Endodermal cell (in vitro differentiated cells): ENCODE measurements around the gene STYX. TPM values are rescaled to one million over a fixed set of nuclear protein-coding genes. Genes with fewer than 3 reads are reported as not detected.
"Not testable (repeated sequence)": the region's sequence is repeated elsewhere in the genome, so short reads cannot be mapped to it uniquely, and the experiment has no call there.

Source experiments
- DNase-seq: peaks from one replicate; pipeline ENCODE4 v3.0.0-alpha.2; 2017
- H3K27ac ChIP-seq: 2 replicates; pipeline ENCODE4 v1.5.1; 2013; ENCODE audit warnings: mild to moderate bottlenecking, low read depth, low read length, moderate library complexity
- H3K27me3 ChIP-seq: 2 replicates; pipeline ENCODE4 v1.6.1; 2013; ENCODE audit warnings: mild to moderate bottlenecking, low read length, moderate library complexity; ENCODE audit not compliant: insufficient read depth, control insufficient read depth, poor library complexity, severe bottlenecking
- H3K36me3 ChIP-seq: 2 replicates; pipeline ENCODE4 v1.7.0; 2013; ENCODE audit warnings: mild to moderate bottlenecking, low read length, moderate library complexity; ENCODE audit not compliant: control insufficient read depth, insufficient read depth
- H3K4me1 ChIP-seq: one replicate; pipeline ENCODE4 v1.7.0; 2013; ENCODE audit warnings: low read length; ENCODE audit not compliant: control insufficient read depth, insufficient read depth
- H3K4me3 ChIP-seq: 2 replicates; pipeline ENCODE4 v1.5.1; 2013; ENCODE audit warnings: mild to moderate bottlenecking, low read length, moderate library complexity
- H3K9ac ChIP-seq: 2 replicates; pipeline ENCODE4 v1.6.1; 2013; ENCODE audit warnings: mild to moderate bottlenecking, low read length, moderate library complexity; ENCODE audit not compliant: poor library complexity, severe bottlenecking; ENCODE audit errors: extremely low read depth
- H3K9me3 ChIP-seq: 2 replicates; pipeline ENCODE4 v1.6.1; 2013; ENCODE audit warnings: mild to moderate bottlenecking, low read length, moderate library complexity; ENCODE audit not compliant: control insufficient read depth
- H3K27ac Mint-ChIP-seq: 2 replicates; pipeline ENCODE4 v1.8.0; 2020; ENCODE audit warnings: mixed read lengths
- H3K27me3 Mint-ChIP-seq: 2 replicates; pipeline ENCODE4 v1.8.0; 2021; ENCODE audit warnings: mild to moderate bottlenecking, mixed read lengths; ENCODE audit not compliant: insufficient read depth
- H3K36me3 Mint-ChIP-seq: 2 replicates; pipeline ENCODE4 v1.8.0; 2020; ENCODE audit warnings: low read depth, mixed read lengths
- H3K4me1 Mint-ChIP-seq: 2 replicates; pipeline ENCODE4 v1.8.0; 2020; ENCODE audit warnings: mixed read lengths
- H3K4me3 Mint-ChIP-seq: 2 replicates; pipeline ENCODE4 v1.8.0; 2020; ENCODE audit warnings: mild to moderate bottlenecking, moderate library complexity, mixed read lengths
- H3K9me3 Mint-ChIP-seq: 2 replicates; pipeline ENCODE4 v1.8.0; 2020; ENCODE audit warnings: mild to moderate bottlenecking, mixed read lengths
- CTCF ChIP-seq: fragments of 200-600 bp; sonication (generic); conservative IDR thresholded peaks from 2 replicates; pipeline ENCODE4 v1.5.0; 2021; ENCODE audit warnings: antibody characterized with exemption, mild to moderate bottlenecking
- WGBS, 2 experiments: methylation state at CpG; one replicate each; pipeline versions ENCODE4 v1.1.5 to v1.1.7; 2013; ENCODE audit warnings: missing lambda C conversion rate in 2 of 2, mixed read lengths in 1 of 2; ENCODE audit not compliant: insufficient coverage in 1 of 2, insufficient read length in 1 of 2; 5-methylcytosine and 5-hydroxymethylcytosine counted together
- total RNA-seq, 2 donors: library from RNA; stranded (reverse); fragmentation: NEBNext Ultra II Directional in 1 of 2; extraction: Animal tissue kit (Norgen Biotek cat#: 25700) in 1 of 2; gene quantifications; 2 replicates in 1 of 2; 3 replicates in 1 of 2; pipeline ENCODE4 v1.2.1, GENCODE V29; 2021

The STYX gene
- total RNA-seq, 2 donors from 2014 or later: 27.3 to 28.2 TPM

- H3K4me1 ChIP-seq: no peaks in the 10 kb centered on the region
- Mint-ChIP-seq H3K4me1 (peaks cover 12% of the 10 kb centered on the region), H3K27me3 (no peaks in the 10 kb centered on the region), H3K9me3 (no peaks in the 10 kb centered on the region), H3K27ac (peak overlapping the region; percentile 64), H3K36me3 (peaks cover 50% of the 10 kb centered on the region), H3K4me3 (no peak overlapping the region)
- no peak overlapping the region for H3K4me3 ChIP-seq
- TF ChIP-seq CTCF: no peak
- H3K27me3 ChIP-seq: no peaks in the 10 kb centered on the region
- no peak overlapping the region for H3K9ac ChIP-seq
- peaks cover 62% of the 10 kb centered on the region for H3K36me3 ChIP-seq
- H3K27ac ChIP-seq: no peak overlapping the region
- 87 to 95% methylated on average over 5 to 6 of the region's 8 CpGs for WGBS, 2 experiments
- H3K9me3 ChIP-seq: no peaks in the 10 kb centered on the region
- DNase-seq: no peak
Observed at GRCh38 chr14:52748647-52749292, 18.8 kb downstream of the STYX start.

- WGBS, 2 experiments: 96 to 100% methylated on average over 2 to 4 of the region's 5 CpGs
Observed at GRCh38 chr14:52755607-52756316, 25.8 kb downstream of the STYX start.

GRCh38 chr14:52759145-52759544 lies 29.2 kb downstream of the STYX start:
- no peaks in the 10 kb centered on the region for H3K4me1 ChIP-seq
- no peak overlapping the region for H3K4me3 Mint-ChIP-seq
- no peaks in the 10 kb centered on the region for H3K9me3 Mint-ChIP-seq
- H3K27me3 Mint-ChIP-seq: no peaks in the 10 kb centered on the region
- peaks cover 37% of the 10 kb centered on the region for H3K36me3 ChIP-seq
- H3K27ac ChIP-seq: no peak overlapping the region
- H3K4me1 Mint-ChIP-seq: no peaks in the 10 kb centered on the region
- H3K9me3 ChIP-seq: no peaks in the 10 kb centered on the region
- no peak for DNase-seq
- no peak overlapping the region for H3K4me3 ChIP-seq
- WGBS, 2 experiments: no CpG with 5 or more reads among the region's 1 CpG
- TF ChIP-seq CTCF: no peak
- peaks cover 51% of the 10 kb centered on the region for H3K36me3 Mint-ChIP-seq
- no peak overlapping the region for H3K9ac ChIP-seq
- no peaks in the 10 kb centered on the region for H3K27me3 ChIP-seq
- H3K27ac Mint-ChIP-seq: no peak overlapping the region

More at GRCh38 chr14:52755607-52756316, 25.8 kb downstream of the STYX start:
- no peak overlapping the region for H3K4me3 ChIP-seq
- H3K27ac ChIP-seq: no peak overlapping the region
- no peak for DNase-seq
- Mint-ChIP-seq H3K9me3 (no peaks in the 10 kb centered on the region), H3K27me3 (no peaks in the 10 kb centered on the region), H3K36me3 (peaks cover 41% of the 10 kb centered on the region), H3K27ac (no peak overlapping the region), H3K4me1 (no peaks in the 10 kb centered on the region), H3K4me3 (no peak overlapping the region)
- H3K4me1 ChIP-seq: no peaks in the 10 kb centered on the region
- no peaks in the 10 kb centered on the region for H3K27me3 ChIP-seq
- H3K9ac ChIP-seq: no peak overlapping the region
- H3K9me3 ChIP-seq: no peaks in the 10 kb centered on the region
- peaks cover 46% of the 10 kb centered on the region for H3K36me3 ChIP-seq
- no peak for TF ChIP-seq CTCF

GRCh38 chr14:52762923-52763322 lies 33.0 kb downstream of the STYX start:
- H3K9ac ChIP-seq, H3K27me3 Mint-ChIP-seq, H3K27me3 ChIP-seq, H3K4me1 ChIP-seq, H3K27ac ChIP-seq, DNase-seq, H3K4me3 ChIP-seq, H3K4me1 Mint-ChIP-seq, H3K9me3 Mint-ChIP-seq, H3K27ac Mint-ChIP-seq, H3K4me3 Mint-ChIP-seq, H3K9me3 ChIP-seq: not testable (repeated sequence)
- WGBS, 2 experiments: 97 to 100% methylated on average over 1 to 4 of the region's 4 CpGs
- peaks cover 51% of the 10 kb centered on the region for H3K36me3 ChIP-seq
- H3K36me3 Mint-ChIP-seq: peaks cover 65% of the 10 kb centered on the region
